GM23338 (cell line): ENCODE data around the gene ZNF184. TPM values are rescaled to one million over a fixed set of nuclear protein-coding genes. Genes with fewer than 3 reads are reported as not detected.

ENCODE experiments used
- ATAC-seq: fragments of 200-7000 bp; cut with Tn5 transposase; 3 replicates; pipeline ENCODE4 v1.9.1; 2020
- DNase-seq: peaks from one replicate; pipeline ENCODE4 v3.0.0-alpha.2; 2015; ENCODE audit warnings: low spot score
- H2AFZ ChIP-seq: fragments of 200-600 bp; sonication (generic); 2 replicates; pipeline ENCODE4 v1.8.0; 2016; ENCODE audit warnings: antibody characterized with exemption, mild to moderate bottlenecking, moderate library complexity
- H3F3A ChIP-seq: fragments of 200-600 bp; sonication (generic); replicated peaks from 2 replicates; pipeline ENCODE4 v1.8.0; 2017; ENCODE audit warnings: antibody characterized with exemption, mixed run types, low read depth
- H3K27ac ChIP-seq: fragments of 200-600 bp; sonication (generic); 2 replicates; pipeline ENCODE4 v1.6.1; 2016; ENCODE audit warnings: low read depth
- H3K27me3 ChIP-seq: fragments of 200-600 bp; sonication (generic); 2 replicates; pipeline ENCODE4 v1.8.0; 2016; ENCODE audit warnings: mild to moderate bottlenecking, mixed run types, moderate library complexity; ENCODE audit not compliant: insufficient read depth
- H3K36me3 ChIP-seq: fragments of 200-600 bp; sonication (generic); 2 replicates; pipeline ENCODE4 v1.8.0; 2016; ENCODE audit warnings: mild to moderate bottlenecking; ENCODE audit not compliant: insufficient read depth
- H3K4me1 ChIP-seq: fragments of 200-600 bp; sonication (generic); 2 replicates; pipeline ENCODE4 v1.8.0; 2016; ENCODE audit warnings: mild to moderate bottlenecking, moderate library complexity; ENCODE audit not compliant: insufficient read depth
- H3K4me2 ChIP-seq: fragments of 200-600 bp; sonication (generic); 2 replicates; pipeline ENCODE4 v1.7.1; 2017; ENCODE audit warnings: mixed run types
- H3K4me3 ChIP-seq: fragments of 200-600 bp; sonication (generic); 2 replicates; pipeline ENCODE4 v1.6.1; 2016; ENCODE audit warnings: mixed run types
- H3K79me2 ChIP-seq: fragments of 200-600 bp; sonication (generic); replicated peaks from 2 replicates; pipeline ENCODE4 v1.8.0; 2017; ENCODE audit warnings: mild to moderate bottlenecking; ENCODE audit not compliant: insufficient read depth
- H3K9me2 ChIP-seq: fragments of 200-600 bp; sonication (generic); 2 replicates; pipeline ENCODE4 v1.8.0; 2017; ENCODE audit not compliant: insufficient read depth
- H4K20me1 ChIP-seq: fragments of 200-600 bp; sonication (generic); replicated peaks from 2 replicates; pipeline ENCODE4 v1.8.0; 2017; ENCODE audit warnings: mild to moderate bottlenecking; ENCODE audit not compliant: insufficient read depth
- H3K27ac Mint-ChIP-seq: 2 replicates; pipeline ENCODE4 v1.8.0; 2020; ENCODE audit warnings: inconsistent platforms, mild to moderate bottlenecking, moderate library complexity, mixed read lengths
- H3K27me3 Mint-ChIP-seq: 3 replicates; pipeline ENCODE4 v1.8.0; 2022; ENCODE audit warnings: low read depth, mild to moderate bottlenecking, moderate library complexity, mixed read lengths, inconsistent platforms; ENCODE audit not compliant: insufficient read depth, poor library complexity
- H3K36me3 Mint-ChIP-seq: 3 replicates; pipeline ENCODE4 v1.8.0; 2021; ENCODE audit warnings: low read depth, mild to moderate bottlenecking, inconsistent platforms, moderate library complexity, mixed read lengths
- H3K4me1 Mint-ChIP-seq: 3 replicates; pipeline ENCODE4 v1.8.0; 2020; ENCODE audit warnings: mild to moderate bottlenecking, inconsistent platforms, mixed read lengths
- H3K4me3 Mint-ChIP-seq: 3 replicates; pipeline ENCODE4 v1.8.0; 2021; ENCODE audit warnings: moderate library complexity, mild to moderate bottlenecking, inconsistent platforms, mixed read lengths
- H3K9me3 Mint-ChIP-seq: 3 replicates; pipeline ENCODE4 v1.8.0; 2020; ENCODE audit warnings: moderate library complexity, mild to moderate bottlenecking, inconsistent platforms, mixed read lengths
- CREB1 ChIP-seq: fragments of 250-450 bp; sonication (Bioruptor Pico); IDR thresholded peaks from 2 replicates; pipeline ENCODE4 v1.5.0; 2020; ENCODE audit warnings: low read depth, mild to moderate bottlenecking, moderate library complexity
- CTCF ChIP-seq, 2 experiments: fragments of 200-600 bp in 1 of 2; sonication (generic) in 1 of 2; conservative IDR thresholded peaks; 2 replicates each; pipeline versions ENCODE4 v1.5.1 to v1.6.1; 2016 to 2017; ENCODE audit warnings: antibody characterized with exemption in 2 of 2, low read depth in 2 of 2, mild to moderate bottlenecking in 2 of 2, moderate library complexity in 1 of 2
- ETS1 ChIP-seq: IDR thresholded peaks from 2 replicates; pipeline ENCODE4 v1.6.1; 2016; ENCODE audit warnings: antibody characterized with exemption
- EZH2 ChIP-seq: fragments of 200-600 bp; sonication (generic); IDR thresholded peaks from one replicate; pipeline ENCODE4 v1.8.0; 2017; ENCODE audit warnings: antibody characterized with exemption, mild to moderate bottlenecking, low read depth; ENCODE audit not compliant: unreplicated experiment
- EZH2phosphoT487 ChIP-seq: fragments of 200-600 bp; sonication (generic); IDR thresholded peaks from one replicate; pipeline ENCODE4 v1.8.1; 2018; ENCODE audit warnings: antibody characterized with exemption; ENCODE audit not compliant: unreplicated experiment
- JUNB ChIP-seq: IDR thresholded peaks from one replicate; pipeline ENCODE4 v1.6.1; 2016; ENCODE audit warnings: antibody characterized with exemption; ENCODE audit not compliant: unreplicated experiment
- NANOG ChIP-seq: IDR thresholded peaks from 2 replicates; pipeline ENCODE4 v1.6.1; 2016; ENCODE audit warnings: antibody characterized with exemption, borderline replicate concordance
- POLR2AphosphoS5 ChIP-seq: IDR thresholded peaks from 2 replicates; pipeline ENCODE4 v1.6.1; 2016; ENCODE audit warnings: antibody characterized with exemption, low read depth
- REST ChIP-seq: IDR thresholded peaks from one replicate; pipeline ENCODE4 v1.6.1; 2018; ENCODE audit warnings: antibody characterized with exemption; ENCODE audit not compliant: unreplicated experiment
- STAT1 ChIP-seq: IDR thresholded peaks from one replicate; pipeline ENCODE4 v1.6.1; 2016; ENCODE audit warnings: antibody characterized with exemption; ENCODE audit not compliant: unreplicated experiment
- ZNF114 ChIP-seq: fragments of 250-450 bp; sonication (Bioruptor Pico); IDR thresholded peaks from 2 replicates; pipeline ENCODE4 v1.5.0; 2020; ENCODE audit warnings: mild to moderate bottlenecking, moderate library complexity
- ZNF331 ChIP-seq: fragments of 250-450 bp; sonication (Bioruptor Pico); IDR thresholded peaks from 2 replicates; pipeline ENCODE4 v1.5.0; 2020; ENCODE audit warnings: low read depth, mild to moderate bottlenecking, moderate library complexity
- ZNF462 ChIP-seq: fragments of 250-450 bp; sonication (Bioruptor Pico); IDR thresholded peaks from 2 replicates; pipeline ENCODE4 v1.5.0; 2020; ENCODE audit warnings: mild to moderate bottlenecking, moderate library complexity
- polyA plus RNA-seq: library from polyadenylated mRNA; unstranded; fragments of >200 nt; fragmentation: Nextera tagmentation; extraction: Ambion mirVana; gene quantifications from 2 replicates; pipeline ENCODE4 v1.2.1, GENCODE V29; 2016
- total RNA-seq: library from RNA; depleted of rRNA; stranded (reverse); fragments of >200 nt; shearing (Covaris generic); gene quantifications from 2 replicates; pipeline ENCODE4 v1.2.3, GENCODE V29; 2014

Gene ZNF184
- total and polyA plus RNA-seq, 2 experiments from 2014 or later: 6.0 to 10.6 TPM

GRCh38 chr6:27474672-27475071 is 1.8 kb upstream of the ZNF184 start:
- ATAC-seq (no peak), DNase-seq (peak; percentile 14)
- Histone ChIP-seq H2AFZ (no peak overlapping the region), H3K27ac (no peak overlapping the region), H4K20me1 (no peaks in the 10 kb centered on the region), H3F3A (peaks cover 6% of the 10 kb centered on the region; the same call in 1 of the 2 replicates), H3K4me1 (peaks cover 28% of the 10 kb centered on the region), H3K9me2 (no peaks in the 10 kb centered on the region), H3K27me3 (peaks cover 20% of the 10 kb centered on the region), H3K36me3 (no peaks in the 10 kb centered on the region), H3K4me2 (peak overlapping the region; percentile 71), H3K4me3 (0 out of 2 replicates have a peak overlapping the region, but pooled peaks have one; percentile 86), H3K79me2 (peaks cover 12% of the 10 kb centered on the region; the same call in 1 of the 2 replicates)
- H3K27ac Mint-ChIP-seq: no peak overlapping the region
- H3K4me3 Mint-ChIP-seq: peak overlapping the region; percentile 99; the same call in 2 of the 3 replicates
- peaks cover 11% of the 10 kb centered on the region for H3K27me3 Mint-ChIP-seq
- H3K4me1 Mint-ChIP-seq: peaks cover 25% of the 10 kb centered on the region
- peaks cover 4% of the 10 kb centered on the region; the same call in 1 of the 3 replicates for H3K9me3 Mint-ChIP-seq
- TF ChIP-seq STAT1: no peak
- no peak for TF ChIP-seq EZH2
- TF ChIP-seq REST: no peak
- no peak for TF ChIP-seq CTCF (conservative IDR thresholded peaks at IDR 0.05; ENCODE audit: low read depth in 2 of 2)
- no peak for TF ChIP-seq ETS1
- no peak for TF ChIP-seq ZNF331 (CRISPR knock-in tag)
- no peak for TF ChIP-seq POLR2AphosphoS5
- no peak for TF ChIP-seq ZNF462 (CRISPR knock-in tag)
- TF ChIP-seq CREB1 (CRISPR knock-in tag): no peak
- TF ChIP-seq JUNB: no peak
- no peak for TF ChIP-seq NANOG
- TF ChIP-seq ZNF114 (CRISPR knock-in tag): no peak
- TF ChIP-seq EZH2phosphoT487: no peak
- no peaks in the 10 kb centered on the region for H3K36me3 Mint-ChIP-seq
